Kidney epithelial cell (primary cell): ENCODE results near the gene MYO1G. TPM values are rescaled to one million over a fixed set of nuclear protein-coding genes. Genes with fewer than 3 reads are reported as not detected.

Source experiments
- DNase-seq: peaks from one replicate; pipeline ENCODE4 v3.0.0-alpha.2; 2010; ENCODE audit warnings: low read depth
- H3K27me3 ChIP-seq: 2 replicates; pipeline ENCODE4 v1.6.0; 2011; ENCODE audit warnings: low read length; ENCODE audit not compliant: control insufficient read depth, insufficient read depth
- H3K36me3 ChIP-seq: 2 replicates; pipeline ENCODE4 v1.5.1; 2011; ENCODE audit warnings: low read length; ENCODE audit not compliant: control insufficient read depth, insufficient read depth
- H3K4me3 ChIP-seq: 2 replicates; pipeline ENCODE4 v1.5.1; 2011; ENCODE audit warnings: low read depth, mild to moderate bottlenecking, control low read depth, low read length
- total RNA-seq: library from RNA; depleted of rRNA; stranded (reverse); fragments of >200 nt; gene quantifications from 2 replicates; pipeline ENCODE4 v1.2.3, GENCODE V29; 2015
- TF ChIP-seq, protein P1 (sequence below): IDR thresholded peaks from 2 replicates; pipeline ENCODE4 v1.5.1; 2011; ENCODE audit warnings: mild to moderate bottlenecking, moderate library complexity, low read length, control low read depth, inconsistent platforms; ENCODE audit not compliant: insufficient read depth, poor library complexity, severe bottlenecking

The MYO1G gene
- total RNA-seq, 1 donor from 2014 or later, result 0.04 TPM

DNA sequence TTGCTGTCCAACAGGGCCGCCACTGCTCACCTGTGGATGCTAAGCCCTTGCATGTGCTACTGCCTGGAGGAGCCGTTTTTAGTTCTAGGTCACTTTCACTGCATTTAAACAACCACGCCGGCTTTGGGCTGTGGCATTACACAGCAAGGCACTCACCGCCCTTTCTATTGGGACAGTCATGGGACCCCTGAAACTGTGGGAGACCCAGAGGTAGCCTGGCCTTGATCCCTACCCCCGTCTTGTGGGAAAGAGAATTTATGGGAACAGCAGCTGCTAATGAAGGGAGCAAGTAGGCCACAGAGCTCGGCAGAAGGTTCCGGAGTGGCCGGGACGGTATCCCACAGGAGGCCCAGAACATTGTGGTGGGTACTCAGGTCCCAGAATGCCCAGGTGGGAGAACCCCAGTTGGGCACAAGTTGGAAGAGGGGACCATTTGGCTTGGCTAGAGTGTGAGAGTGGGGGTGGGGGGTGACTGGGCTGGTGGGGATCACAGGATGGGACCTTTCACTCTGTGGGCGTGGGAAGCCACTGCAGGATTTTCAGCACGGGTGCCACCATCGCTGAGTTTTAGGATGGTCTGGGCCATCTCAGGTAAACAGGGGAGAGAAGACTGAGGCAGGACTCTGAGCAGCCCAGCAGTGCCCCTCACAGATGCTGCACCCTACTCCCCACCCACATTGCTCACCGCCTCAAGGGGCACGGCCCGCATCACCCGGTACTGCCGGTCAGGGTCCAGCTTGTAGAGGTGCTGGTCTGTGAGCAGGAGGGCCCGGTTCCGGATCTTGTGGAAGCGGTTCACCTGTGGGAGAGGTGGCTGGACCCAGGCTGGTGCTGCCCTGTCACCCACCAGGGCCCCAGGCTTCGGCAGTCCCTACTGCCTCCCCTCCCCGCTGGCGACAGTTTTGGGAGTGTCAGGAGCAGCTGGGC lies 15.2 kb downstream of the MYO1G start:
- TF ChIP-seq, protein P1, sequence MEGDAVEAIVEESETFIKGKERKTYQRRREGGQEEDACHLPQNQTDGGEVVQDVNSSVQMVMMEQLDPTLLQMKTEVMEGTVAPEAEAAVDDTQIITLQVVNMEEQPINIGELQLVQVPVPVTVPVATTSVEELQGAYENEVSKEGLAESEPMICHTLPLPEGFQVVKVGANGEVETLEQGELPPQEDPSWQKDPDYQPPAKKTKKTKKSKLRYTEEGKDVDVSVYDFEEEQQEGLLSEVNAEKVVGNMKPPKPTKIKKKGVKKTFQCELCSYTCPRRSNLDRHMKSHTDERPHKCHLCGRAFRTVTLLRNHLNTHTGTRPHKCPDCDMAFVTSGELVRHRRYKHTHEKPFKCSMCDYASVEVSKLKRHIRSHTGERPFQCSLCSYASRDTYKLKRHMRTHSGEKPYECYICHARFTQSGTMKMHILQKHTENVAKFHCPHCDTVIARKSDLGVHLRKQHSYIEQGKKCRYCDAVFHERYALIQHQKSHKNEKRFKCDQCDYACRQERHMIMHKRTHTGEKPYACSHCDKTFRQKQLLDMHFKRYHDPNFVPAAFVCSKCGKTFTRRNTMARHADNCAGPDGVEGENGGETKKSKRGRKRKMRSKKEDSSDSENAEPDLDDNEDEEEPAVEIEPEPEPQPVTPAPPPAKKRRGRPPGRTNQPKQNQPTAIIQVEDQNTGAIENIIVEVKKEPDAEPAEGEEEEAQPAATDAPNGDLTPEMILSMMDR, result no peak
- no peak overlapping the region for H3K4me3 ChIP-seq
- H3K27me3 ChIP-seq, result peaks cover 13% of the 10 kb centered on the region

DNA sequence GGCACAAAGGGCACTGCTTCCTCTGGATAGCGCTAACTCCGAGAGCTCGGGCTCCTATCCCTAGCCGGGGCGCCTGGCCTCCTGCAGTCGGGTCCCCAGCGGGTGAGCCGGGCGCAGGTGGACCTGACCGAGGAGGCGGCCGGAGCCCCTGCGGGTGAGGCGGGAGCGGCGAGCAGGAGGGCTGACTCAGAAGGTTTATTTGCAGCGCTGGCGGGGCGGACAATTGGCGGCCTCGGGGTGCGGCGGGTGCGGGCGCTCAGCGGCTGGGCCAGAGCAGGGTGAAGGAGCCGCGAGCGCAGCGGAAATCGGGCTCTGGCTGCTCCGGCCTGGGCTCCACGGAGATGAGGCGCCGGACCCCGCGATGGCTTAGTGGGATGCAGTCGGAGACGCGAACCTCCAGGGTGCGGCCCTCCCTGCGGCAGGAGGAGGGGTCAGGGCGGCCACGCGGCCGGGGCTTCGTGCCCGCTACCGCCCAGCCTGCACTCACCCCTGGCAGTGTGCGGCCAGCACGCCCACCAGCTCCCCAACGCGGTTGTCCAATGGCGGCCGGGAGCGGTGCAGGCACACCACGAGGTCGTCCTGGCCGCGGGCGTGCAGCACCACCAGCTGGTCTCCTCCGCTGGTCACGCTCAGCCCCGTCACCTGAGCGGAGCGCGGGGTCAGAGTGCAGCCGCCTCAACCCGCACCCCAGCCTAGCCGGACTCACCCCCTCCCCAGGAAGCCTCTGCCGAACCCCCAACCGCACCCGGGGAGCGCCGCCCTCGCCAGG lies 16.1 kb downstream of the MYO1G start:
- TF ChIP-seq, protein P1, result no peak
- no peaks in the 10 kb centered on the region for H3K36me3 ChIP-seq
- no peak for DNase-seq
- peak overlapping the region; percentile 28 for H3K4me3 ChIP-seq
- H3K27me3 ChIP-seq, result peaks cover 13% of the 10 kb centered on the region

More for the DNA sequence above, 15.2 kb downstream of the MYO1G start:
- no peaks in the 10 kb centered on the region for H3K36me3 ChIP-seq
- DNase-seq, result no peak

DNA sequence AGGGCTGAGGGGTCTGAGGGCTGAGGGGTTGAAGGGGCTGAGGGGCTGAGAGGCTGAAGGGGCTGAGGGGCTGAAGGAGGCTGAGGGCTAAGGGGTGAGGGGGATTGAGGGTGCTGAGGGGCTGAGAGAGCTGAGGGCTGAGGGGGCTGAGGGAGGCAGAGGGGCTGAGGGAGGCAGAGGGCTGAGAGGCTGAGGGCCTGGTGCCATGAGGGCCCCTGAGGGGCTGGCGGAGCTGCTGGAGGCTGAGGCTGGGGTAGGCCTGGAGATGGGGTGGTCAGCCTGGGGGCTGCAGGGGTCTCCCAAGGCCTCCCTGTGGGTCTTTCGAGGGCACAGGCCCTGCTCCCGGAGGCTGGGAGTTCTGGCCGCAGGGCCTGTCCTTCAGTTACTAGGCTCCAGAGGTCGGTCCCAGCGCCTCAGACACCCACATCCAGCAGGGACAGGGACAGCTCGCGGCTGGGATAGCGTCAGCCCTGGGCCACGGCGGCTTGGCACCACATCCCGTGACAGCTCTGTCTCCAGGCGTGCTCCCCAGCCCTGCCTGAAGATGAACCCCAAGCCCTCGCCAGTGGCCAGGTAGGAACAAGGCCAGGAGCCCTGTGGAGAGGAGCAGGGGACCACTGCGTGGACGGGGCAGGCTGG lies 16.9 kb downstream of the MYO1G start:
- TF ChIP-seq, protein P1, result no peak
- DNase-seq, result no peak
- Histone ChIP-seq H3K4me3 (no peak overlapping the region), H3K36me3 (no peaks in the 10 kb centered on the region), H3K27me3 (peaks cover 13% of the 10 kb centered on the region)

DNA sequence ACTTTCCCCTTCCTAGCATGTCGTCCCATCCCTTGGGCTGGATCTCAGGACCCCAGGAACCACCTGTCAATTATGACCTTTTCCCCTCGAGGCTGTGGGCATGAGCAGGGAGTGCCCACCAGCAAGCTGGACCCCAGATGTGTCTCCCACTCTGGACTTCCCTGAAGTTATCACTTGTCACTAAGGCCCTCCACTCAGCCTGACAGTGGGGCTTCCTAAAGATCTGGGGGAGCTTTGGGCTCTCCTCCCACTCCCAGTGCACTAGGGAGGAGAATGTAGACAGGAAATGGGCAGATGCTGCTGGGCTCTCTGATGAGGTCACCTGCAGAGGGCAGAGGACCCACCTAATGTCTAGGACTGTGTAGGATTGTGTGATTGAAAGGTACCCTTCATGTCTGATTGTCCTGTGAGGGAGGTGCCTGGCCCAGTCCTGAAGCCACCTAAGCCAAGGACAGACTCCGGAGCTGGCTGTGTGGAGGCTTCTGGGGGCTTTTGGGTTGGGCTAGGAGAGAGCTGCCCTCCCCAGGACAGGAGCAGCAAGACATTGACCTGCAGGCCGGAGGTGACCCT lies 18.7 kb downstream of the MYO1G start:
- Histone ChIP-seq H3K36me3 (no peaks in the 10 kb centered on the region), H3K27me3 (peaks cover 13% of the 10 kb centered on the region), H3K4me3 (no peak overlapping the region)
- no peak for DNase-seq
- TF ChIP-seq, protein P1, result no peak

DNA sequence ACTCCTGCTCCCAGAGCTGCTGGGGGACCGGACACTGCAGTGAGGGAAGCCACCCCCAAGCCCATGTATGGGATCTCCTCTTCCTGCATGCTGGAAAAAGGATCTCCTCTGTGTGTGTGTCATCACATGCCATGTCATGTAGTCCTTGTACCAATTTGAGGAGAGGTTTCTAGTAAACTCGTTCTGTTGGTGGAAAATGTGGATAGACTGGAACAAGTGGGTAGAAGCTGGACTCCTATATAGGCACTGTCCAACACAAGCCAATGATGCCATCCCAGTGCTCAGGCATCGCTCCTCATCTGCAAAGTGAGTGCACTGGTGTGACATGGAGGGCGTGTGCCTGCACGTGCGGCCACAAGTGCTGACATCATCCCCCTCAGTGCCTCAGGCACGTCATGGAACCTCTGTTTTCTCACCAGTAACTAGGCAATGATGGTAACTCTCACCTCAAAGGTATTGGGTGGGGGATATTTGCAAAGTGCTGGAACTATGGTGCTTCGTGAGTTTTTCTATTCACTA lies 19.3 kb downstream of the MYO1G start:
- H3K27me3 ChIP-seq, result peaks cover 13% of the 10 kb centered on the region
- DNase-seq, result no peak
- TF ChIP-seq, protein P1, result no peak
- no peak overlapping the region for H3K4me3 ChIP-seq
- H3K36me3 ChIP-seq, result no peaks in the 10 kb centered on the region
